HepG2 (cell line): ENCODE results near the gene MORN5. TPM values are rescaled to one million over a fixed set of nuclear protein-coding genes. Genes with fewer than 3 reads are reported as not detected.

Experiments
- AHDC1 ChIP-seq: sonication (generic); formaldehyde crosslinking; IDR thresholded peaks from 2 replicates; pipeline ENCODE4 v1.5.1; 2020; ENCODE audit warnings: mild to moderate bottlenecking, missing genetic modification reagents, borderline replicate concordance
- ATF7 ChIP-seq, 2 experiments: fragments of 450-650 bp in 1 of 2; sonication (generic) in 1 of 2; formaldehyde crosslinking in 1 of 2; IDR thresholded peaks; 2 replicates each; pipeline versions ENCODE4 v1.4.0 to v1.6.1; 2016 to 2020; ENCODE audit warnings: antibody characterized with exemption in 1 of 2, mild to moderate bottlenecking in 1 of 2, missing genetic modification reagents in 1 of 2
- BRCA1 ChIP-seq: sonication (generic); formaldehyde crosslinking; IDR thresholded peaks from 2 replicates; pipeline ENCODE4 v1.4.0; 2020; ENCODE audit warnings: missing genetic modification reagents
- DR1 ChIP-seq: sonication (generic); formaldehyde crosslinking; IDR thresholded peaks from 2 replicates; pipeline ENCODE4 v1.8.0; 2021; ENCODE audit warnings: mild to moderate bottlenecking, missing genetic modification reagents, inconsistent platforms
- EEA1 ChIP-seq: sonication (generic); formaldehyde crosslinking; IDR thresholded peaks from 2 replicates; pipeline ENCODE4 v1.5.1; 2020; ENCODE audit warnings: mild to moderate bottlenecking, missing genetic modification reagents, borderline replicate concordance
- NCOA1 ChIP-seq: sonication (generic); formaldehyde crosslinking; IDR thresholded peaks from 2 replicates; pipeline ENCODE4 v1.9.0; 2021; ENCODE audit warnings: missing genetic modification reagents
- ZBTB34 ChIP-seq: sonication (generic); formaldehyde crosslinking; IDR thresholded peaks from 2 replicates; pipeline ENCODE4 v1.8.0; 2022; ENCODE audit warnings: mild to moderate bottlenecking, missing genetic modification reagents
- ZFP82 ChIP-seq: sonication (generic); formaldehyde crosslinking; IDR thresholded peaks from 2 replicates; pipeline ENCODE4 v1.5.1; 2020; ENCODE audit warnings: mild to moderate bottlenecking, missing genetic modification reagents, borderline replicate concordance
- ZFYVE20 ChIP-seq: sonication (generic); formaldehyde crosslinking; IDR thresholded peaks from 2 replicates; pipeline ENCODE4 v1.8.0; 2023; ENCODE audit warnings: low read depth, mild to moderate bottlenecking, moderate library complexity, missing genetic modification reagents, borderline replicate concordance
- polyA plus RNA-seq, 8 experiments: library from polyadenylated mRNA; depleted of rRNA in 3 of 8; stranded (reverse) in 7 of 8; unstranded in 1 of 8; fragments of >200 nt; fragmentation: Illumina TruSeq in 4 of 8; extraction: Trizol in 4 of 8; gene quantifications; 2 replicates each; pipeline versions ENCODE4 v1.2.1 to v1.2.3, GENCODE V29; 2011 to 2016; ENCODE audit warnings: low read depth in 4 of 8, missing spikeins in 1 of 8, mixed read lengths in 1 of 8; ENCODE audit not compliant: insufficient read depth in 1 of 8
- total RNA-seq, 5 experiments: library from RNA; depleted of rRNA; stranded (reverse); fragments of >200 nt; fragmentation: Illumina TruSeq; extraction: Trizol; gene quantifications; 2 replicates each; pipeline ENCODE4 v1.2.3, GENCODE V29; 2016; ENCODE audit warnings: low read depth in 1 of 5
- TF ChIP-seq, protein P1 (sequence below): sonication (generic); formaldehyde crosslinking; conservative IDR thresholded peaks from 2 replicates; pipeline ENCODE4 v1.5.0; 2020; ENCODE audit warnings: missing genetic modification reagents
- TF ChIP-seq, protein P2 (sequence below), 2 experiments: sonication (generic) in 1 of 2; formaldehyde crosslinking in 1 of 2; IDR thresholded peaks; 2 replicates each; pipeline versions ENCODE4 v1.6.1 to v1.9.0; 2014 to 2022; ENCODE audit warnings: antibody characterized with exemption in 1 of 2, borderline replicate concordance in 1 of 2, inconsistent platforms in 1 of 2, low read depth in 1 of 2, missing genetic modification reagents in 1 of 2

Gene MORN5
- total and polyA plus RNA-seq, 2 of the 13 experiments (the other 11 are each of a cell fraction or from before 2014, with no cell fraction given): not detected

DNA sequence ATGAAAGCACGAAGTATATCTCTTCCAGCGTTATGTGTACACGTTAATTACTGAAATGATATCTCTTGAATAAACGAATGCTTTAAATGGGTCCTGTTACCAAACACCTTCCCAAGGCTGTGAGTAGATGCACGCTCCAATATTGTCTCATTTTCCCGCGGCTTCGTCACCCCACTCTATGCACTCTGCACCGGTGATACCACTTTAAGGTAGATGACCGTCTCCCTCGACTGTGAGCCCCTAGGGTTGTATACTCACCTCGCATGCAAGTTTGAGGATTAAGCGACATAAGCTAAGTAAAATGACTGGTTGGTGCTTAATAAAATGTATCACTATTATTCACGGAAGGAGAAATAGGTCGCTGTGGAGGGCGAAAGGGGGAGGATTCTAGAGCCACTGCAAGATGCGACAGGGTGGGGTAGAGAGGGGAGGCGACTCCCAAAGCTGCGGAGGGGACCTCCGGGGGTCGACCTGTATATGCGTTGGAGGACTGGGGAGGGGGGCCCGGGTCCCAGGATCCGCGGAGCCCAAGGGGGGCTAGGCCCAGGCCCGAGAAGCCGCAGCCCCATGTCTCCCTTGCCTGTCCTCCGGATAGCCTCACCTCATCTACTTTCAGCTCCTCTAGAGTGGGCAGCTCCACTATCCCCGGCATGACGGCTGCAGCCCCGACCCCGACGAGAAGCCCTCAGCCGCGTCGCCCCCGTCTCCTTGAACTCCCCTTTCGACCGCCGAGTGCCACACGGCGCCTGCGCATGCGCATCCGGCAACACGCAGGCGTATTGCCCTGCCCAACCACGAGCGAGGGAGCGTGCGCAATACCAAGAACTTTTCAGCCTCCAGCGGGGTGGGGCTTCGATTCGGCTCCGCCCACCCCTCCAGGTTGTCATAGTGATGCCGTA is at the start of gene MORN5, which contains the start of gene NDUFA8 (continued):
- TF ChIP-seq AHDC1 (CRISPR knock-in tag) (no peak), ZFYVE20 (CRISPR knock-in tag) (no peak), ZFP82 (CRISPR knock-in tag) (no peak), ZBTB34 (no peak), ATF7 (IDR thresholded peaks at IDR 0.05) (no peak), ATF7 (CRISPR knock-in tag; IDR thresholded peaks at IDR 0.05) (no peak), EEA1 (no peak; the same call in 1 of the 2 replicates), DR1 (CRISPR knock-in tag) (no peak; the same call in 1 of the 2 replicates), NCOA1 (CRISPR knock-in tag) (no peak), BRCA1 (CRISPR knock-in tag) (no peak)
- TF ChIP-seq, protein P1, sequence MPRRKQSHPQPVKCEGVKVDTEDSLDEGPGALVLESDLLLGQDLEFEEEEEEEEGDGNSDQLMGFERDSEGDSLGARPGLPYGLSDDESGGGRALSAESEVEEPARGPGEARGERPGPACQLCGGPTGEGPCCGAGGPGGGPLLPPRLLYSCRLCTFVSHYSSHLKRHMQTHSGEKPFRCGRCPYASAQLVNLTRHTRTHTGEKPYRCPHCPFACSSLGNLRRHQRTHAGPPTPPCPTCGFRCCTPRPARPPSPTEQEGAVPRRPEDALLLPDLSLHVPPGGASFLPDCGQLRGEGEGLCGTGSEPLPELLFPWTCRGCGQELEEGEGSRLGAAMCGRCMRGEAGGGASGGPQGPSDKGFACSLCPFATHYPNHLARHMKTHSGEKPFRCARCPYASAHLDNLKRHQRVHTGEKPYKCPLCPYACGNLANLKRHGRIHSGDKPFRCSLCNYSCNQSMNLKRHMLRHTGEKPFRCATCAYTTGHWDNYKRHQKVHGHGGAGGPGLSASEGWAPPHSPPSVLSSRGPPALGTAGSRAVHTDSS: no peak
- TF ChIP-seq, protein P2, sequence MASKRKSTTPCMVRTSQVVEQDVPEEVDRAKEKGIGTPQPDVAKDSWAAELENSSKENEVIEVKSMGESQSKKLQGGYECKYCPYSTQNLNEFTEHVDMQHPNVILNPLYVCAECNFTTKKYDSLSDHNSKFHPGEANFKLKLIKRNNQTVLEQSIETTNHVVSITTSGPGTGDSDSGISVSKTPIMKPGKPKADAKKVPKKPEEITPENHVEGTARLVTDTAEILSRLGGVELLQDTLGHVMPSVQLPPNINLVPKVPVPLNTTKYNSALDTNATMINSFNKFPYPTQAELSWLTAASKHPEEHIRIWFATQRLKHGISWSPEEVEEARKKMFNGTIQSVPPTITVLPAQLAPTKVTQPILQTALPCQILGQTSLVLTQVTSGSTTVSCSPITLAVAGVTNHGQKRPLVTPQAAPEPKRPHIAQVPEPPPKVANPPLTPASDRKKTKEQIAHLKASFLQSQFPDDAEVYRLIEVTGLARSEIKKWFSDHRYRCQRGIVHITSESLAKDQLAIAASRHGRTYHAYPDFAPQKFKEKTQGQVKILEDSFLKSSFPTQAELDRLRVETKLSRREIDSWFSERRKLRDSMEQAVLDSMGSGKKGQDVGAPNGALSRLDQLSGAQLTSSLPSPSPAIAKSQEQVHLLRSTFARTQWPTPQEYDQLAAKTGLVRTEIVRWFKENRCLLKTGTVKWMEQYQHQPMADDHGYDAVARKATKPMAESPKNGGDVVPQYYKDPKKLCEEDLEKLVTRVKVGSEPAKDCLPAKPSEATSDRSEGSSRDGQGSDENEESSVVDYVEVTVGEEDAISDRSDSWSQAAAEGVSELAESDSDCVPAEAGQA (IDR thresholded peaks at IDR 0.05; ENCODE audit: low read depth): no peak
- TF ChIP-seq, protein P2 (CRISPR knock-in tag; IDR thresholded peaks at IDR 0.05; ENCODE audit: borderline replicate concordance): no peak; the same call in 1 of the 2 replicates
